PC-9 (cell line): Measurements from ENCODE around the gene TBC1D2B.

ENCODE experiments used
- CTCF ChIP-seq: fragments of 200-600 bp; sonication (generic); conservative IDR thresholded peaks from 2 replicates; pipeline ENCODE4 v1.6.1; 2017; ENCODE audit warnings: mixed run types, antibody characterized with exemption, mild to moderate bottlenecking, moderate library complexity
- EZH2 ChIP-seq: fragments of 200-600 bp; sonication (generic); IDR thresholded peaks from 2 replicates; pipeline ENCODE4 v1.8.0; 2017; ENCODE audit warnings: antibody characterized with exemption, low read depth

- TF ChIP-seq CTCF (no peak), EZH2 (no peak)
These were observed 12.1 kb downstream of the TBC1D2B start for GRCh38 chr15:78065284-78065872.
